HepG2 (cell line): ENCODE measurements around the gene ATP8B4. TPM values are rescaled to one million over a fixed set of nuclear protein-coding genes. Genes with fewer than 3 reads are reported as not detected.

Source experiments
- ATAC-seq: fragments of 200-7000 bp; cut with Tn5 transposase; 3 replicates; pipeline ENCODE4 v1.9.1; 2020; ENCODE audit warnings: mild to moderate bottlenecking, moderate library complexity
- BruUV-seq: library from RNA; stranded (reverse); fragments of 400-500 nt; replicated peaks from 2 replicates; lab custom pipeline; 2021; lab: Mats Ljungman, UMichigan
- CTCF ChIA-PET: fragments of 300-600 bp; formaldehyde crosslinking; extraction: SDS; loops from one replicate; lab custom pipeline; 2021; ENCODE audit warnings: low total read pairs, inconsistent platforms, low intra/inter-chr PET ratio; lab: Yijun Ruan, JAX
- POLR2A ChIA-PET: fragments of 350-600 bp; sonication (Branson Sonifier 250); formaldehyde crosslinking; loops from one replicate; lab custom pipeline; 2020; ENCODE audit warnings: antibody characterized with exemption, inconsistent platforms; lab: Yijun Ruan, JAX
- DNase-seq: peaks from one replicate; pipeline ENCODE4 v3.0.0-alpha.2; 2015; ENCODE audit warnings: low spot score
- FAIRE-seq: peaks from 3 replicates; lab custom pipeline; 2011; peaks lifted over from hg19 to GRCh38; lab: Jason Lieb, UNC
- H2AFZ ChIP-seq: one replicate; pipeline ENCODE4 v1.6.1; 2011; ENCODE audit warnings: low read length, inconsistent platforms
- H3K27ac ChIP-seq: fragments of 300-600 bp; 3 replicates; pipeline ENCODE4 v1.8.0; 2011; ENCODE audit warnings: mixed run types, mild to moderate bottlenecking, mixed read lengths, low read length, inconsistent platforms; ENCODE audit not compliant: insufficient read depth; ENCODE audit errors: extremely low read length
- H3K27me3 ChIP-seq, 2 experiments: fragments of 200-600 bp in 1 of 2; 2 replicates in 1 of 2; 3 replicates in 1 of 2; pipeline versions ENCODE4 v1.6.0 to v1.8.0; 2011; ENCODE audit warnings: low read length in 2 of 2, mild to moderate bottlenecking in 2 of 2, moderate library complexity in 2 of 2, inconsistent platforms in 1 of 2; ENCODE audit not compliant: insufficient read depth in 2 of 2, control insufficient read depth in 1 of 2
- H3K36me3 ChIP-seq, 2 experiments: fragments of 200-600 bp in 1 of 2; replicated peaks in 1 of 2; 2 replicates in 1 of 2; 3 replicates in 1 of 2; pipeline versions ENCODE4 v1.5.1 to v1.8.0; 2011; ENCODE audit warnings: low read length in 2 of 2, inconsistent platforms in 1 of 2; ENCODE audit not compliant: insufficient read depth in 2 of 2, control insufficient read depth in 1 of 2
- H3K4me1 ChIP-seq: 2 replicates; pipeline ENCODE4 v1.5.1; 2012; ENCODE audit warnings: low read length, inconsistent platforms; ENCODE audit not compliant: insufficient read depth
- H3K4me2 ChIP-seq: 2 replicates; pipeline ENCODE4 v1.6.0; 2011; ENCODE audit warnings: low read depth, low read length, inconsistent platforms
- H3K4me3 ChIP-seq, 3 experiments: fragments of 200-600 bp in 1 of 3; sonication (generic), shearing (Covaris generic) in 1 of 3; replicated peaks in 1 of 3; 2 replicates each; pipeline ENCODE4 v1.5.1; 2011 to 2016; ENCODE audit warnings: low read length in 3 of 3, inconsistent platforms in 2 of 3, low read depth in 2 of 3, mild to moderate bottlenecking in 2 of 3, control low read depth in 1 of 3, mixed read lengths in 1 of 3; ENCODE audit not compliant: insufficient read depth in 1 of 3
- H3K79me2 ChIP-seq: one replicate; pipeline ENCODE4 v1.6.1; 2011; ENCODE audit warnings: low read length, inconsistent platforms; ENCODE audit not compliant: insufficient read depth
- H3K9ac ChIP-seq: 2 replicates; pipeline ENCODE4 v1.6.0; 2011; ENCODE audit warnings: mild to moderate bottlenecking, low read depth, low read length, inconsistent platforms; ENCODE audit not compliant: insufficient read depth
- H3K9me3 ChIP-seq: 2 replicates; pipeline ENCODE4 v1.5.1; 2012; ENCODE audit warnings: mild to moderate bottlenecking, low read length
- H4K20me1 ChIP-seq: 2 replicates; pipeline ENCODE4 v1.6.0; 2011; ENCODE audit warnings: inconsistent platforms, mild to moderate bottlenecking, low read length, moderate library complexity; ENCODE audit not compliant: insufficient read depth
- FOXA1 ChIP-seq, 2 experiments: fragments of 450-650 bp in 1 of 2; sonication (generic) in 1 of 2; formaldehyde crosslinking in 1 of 2; IDR thresholded peaks; 2 replicates each; pipeline versions ENCODE4 v1.4.0 to v1.6.1; 2016 to 2020; ENCODE audit warnings: missing genetic modification reagents in 1 of 2
- NONO ChIP-seq, 2 experiments: fragments of 450-650 bp in 1 of 2; sonication (generic) in 1 of 2; formaldehyde crosslinking in 1 of 2; IDR thresholded peaks in 1 of 2; conservative IDR thresholded peaks in 1 of 2; 2 replicates each; pipeline versions ENCODE4 v1.6.1 to v1.8.0; 2017 to 2022; ENCODE audit warnings: mild to moderate bottlenecking in 1 of 2, missing genetic modification reagents in 1 of 2, moderate library complexity in 1 of 2
- SMAD1 ChIP-seq: sonication (generic); formaldehyde crosslinking; IDR thresholded peaks from 2 replicates; pipeline ENCODE4 v1.4.0; 2020; ENCODE audit warnings: missing genetic modification reagents, low read depth, mild to moderate bottlenecking, borderline replicate concordance
- TBP ChIP-seq: sonication (generic); formaldehyde crosslinking; IDR thresholded peaks from 2 replicates; pipeline ENCODE4 v1.5.0; 2020; ENCODE audit warnings: missing genetic modification reagents
- ZZZ3 ChIP-seq: sonication (generic); formaldehyde crosslinking; IDR thresholded peaks from 2 replicates; pipeline ENCODE4 v1.4.0; 2020; ENCODE audit warnings: missing genetic modification reagents, mild to moderate bottlenecking, borderline replicate concordance
- WGBS: methylation state at CpG from one replicate; pipeline ENCODE4 v1.1.6; 2017; ENCODE audit warnings: low lambda C conversion rate; 5-methylcytosine and 5-hydroxymethylcytosine counted together
- in situ Hi-C: cut with HindIII; loops from 2 replicates; pipeline ENCODE4 v1.10.0; 2017; ENCODE audit warnings: low pct_unique_long_range_greater_than_20kb; ENCODE audit not compliant: extremely low pct_ligation_motif_present
- intact Hi-C: fragments of 100-400 bp; cut with micrococcal nuclease; formaldehyde crosslinking; loops from one replicate; pipeline ENCODE4 v1.10.0; 2022; ENCODE audit not compliant: unreplicated experiment
- polyA plus RNA-seq, 8 experiments: library from polyadenylated mRNA; depleted of rRNA in 3 of 8; stranded (reverse) in 7 of 8; unstranded in 1 of 8; fragments of >200 nt; fragmentation: Illumina TruSeq in 4 of 8; extraction: Trizol in 4 of 8; gene quantifications; 2 replicates each; pipeline versions ENCODE4 v1.2.1 to v1.2.3, GENCODE V29; 2011 to 2016; ENCODE audit warnings: low read depth in 4 of 8, missing spikeins in 1 of 8, mixed read lengths in 1 of 8; ENCODE audit not compliant: insufficient read depth in 1 of 8
- total RNA-seq, 5 experiments: library from RNA; depleted of rRNA; stranded (reverse); fragments of >200 nt; fragmentation: Illumina TruSeq; extraction: Trizol; gene quantifications; 2 replicates each; pipeline ENCODE4 v1.2.3, GENCODE V29; 2016; ENCODE audit warnings: low read depth in 1 of 5
- TF ChIP-seq, protein P1 (sequence below): sonication (generic); formaldehyde crosslinking; IDR thresholded peaks from 2 replicates; pipeline ENCODE4 v1.5.0; 2020; ENCODE audit warnings: missing genetic modification reagents, mild to moderate bottlenecking, borderline replicate concordance
- TF ChIP-seq, protein P2 (sequence below): sonication (generic); formaldehyde crosslinking; IDR thresholded peaks from 2 replicates; pipeline ENCODE4 v1.8.0; 2023; ENCODE audit warnings: mild to moderate bottlenecking, missing genetic modification reagents

The ATP8B4 gene
- total and polyA plus RNA-seq, 2 of the 13 experiments (the other 11 are each of a cell fraction or from before 2014, with no cell fraction given): 0.24 to 0.69 TPM

- intact Hi-C loops: no loop called here
- no peak for FAIRE-seq
- WGBS: 62% methylated on average over 1 of the region's 1 CpG
These were observed 43.7 kb downstream of the ATP8B4 start for GRCh38 chr15:50075319-50075718.

GRCh38 chr15:50071551-50072258, 47.3 kb downstream of the ATP8B4 start:
- ChIA-PET CTCF (no interaction called here), POLR2A (no interaction called here)
- no peak overlapping the region for H3K4me3 ChIP-seq
- H3K27me3 ChIP-seq: no peaks in the 10 kb centered on the region
- in situ Hi-C loops (no loop called here), intact Hi-C loops (no loop called here)
- peaks cover 18% of the 10 kb centered on the region for H3K4me1 ChIP-seq
- H3K36me3 ChIP-seq: no peaks in the 10 kb centered on the region
- no TSS peak for BruUV-seq
- no peak overlapping the region for H3K9ac ChIP-seq
- ATAC-seq (no peak), FAIRE-seq (no peak), DNase-seq (no peak)
- H3K79me2 ChIP-seq: no peaks in the 10 kb centered on the region
- H3K27ac ChIP-seq: no peak overlapping the region
- no peak overlapping the region for H2AFZ ChIP-seq
- no peaks in the 10 kb centered on the region for H3K9me3 ChIP-seq
- WGBS: 28% methylated on average over 1 of the region's 1 CpG
- TF ChIP-seq FOXA1 (IDR thresholded peaks at IDR 0.05): no peak
- no peak for TF ChIP-seq FOXA1 (CRISPR knock-in tag; IDR thresholded peaks at IDR 0.05)
- no peak for TF ChIP-seq NONO (IDR thresholded peaks at IDR 0.05)
- TF ChIP-seq NONO (CRISPR knock-in tag; conservative IDR thresholded peaks at IDR 0.05): no peak
- no peak for TF ChIP-seq ZZZ3 (CRISPR knock-in tag)
- no peak for TF ChIP-seq SMAD1 (CRISPR knock-in tag)
- no peak for TF ChIP-seq TBP (CRISPR knock-in tag)
- TF ChIP-seq, protein P1, sequence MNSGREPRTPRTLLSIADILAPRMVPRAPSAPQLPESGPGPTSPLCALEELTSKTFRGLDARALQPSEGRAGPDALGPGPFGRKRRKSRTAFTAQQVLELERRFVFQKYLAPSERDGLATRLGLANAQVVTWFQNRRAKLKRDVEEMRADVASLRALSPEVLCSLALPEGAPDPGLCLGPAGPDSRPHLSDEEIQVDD (CRISPR knock-in tag): no peak
- H3K4me2 ChIP-seq: no peak overlapping the region
- no peaks in the 10 kb centered on the region for H4K20me1 ChIP-seq

More at GRCh38 chr15:50075319-50075718, 43.7 kb downstream of the ATP8B4 start:
- Histone ChIP-seq H3K9me3 (no peaks in the 10 kb centered on the region), H3K4me2 (no peak overlapping the region), H3K9ac (no peak overlapping the region), H4K20me1 (no peaks in the 10 kb centered on the region), H3K27ac (no peak overlapping the region), H2AFZ (no peak overlapping the region), H3K27me3 (no peaks in the 10 kb centered on the region), H3K79me2 (no peaks in the 10 kb centered on the region), H3K4me3 (no peak overlapping the region), H3K4me1 (no peaks in the 10 kb centered on the region), H3K36me3 (no peaks in the 10 kb centered on the region)
- no peak for DNase-seq
- ATAC-seq: no peak
- in situ Hi-C loops: no loop called here
- ChIA-PET POLR2A (no interaction called here), CTCF (no interaction called here)
- no TSS peak for BruUV-seq
- TF ChIP-seq, protein P2, sequence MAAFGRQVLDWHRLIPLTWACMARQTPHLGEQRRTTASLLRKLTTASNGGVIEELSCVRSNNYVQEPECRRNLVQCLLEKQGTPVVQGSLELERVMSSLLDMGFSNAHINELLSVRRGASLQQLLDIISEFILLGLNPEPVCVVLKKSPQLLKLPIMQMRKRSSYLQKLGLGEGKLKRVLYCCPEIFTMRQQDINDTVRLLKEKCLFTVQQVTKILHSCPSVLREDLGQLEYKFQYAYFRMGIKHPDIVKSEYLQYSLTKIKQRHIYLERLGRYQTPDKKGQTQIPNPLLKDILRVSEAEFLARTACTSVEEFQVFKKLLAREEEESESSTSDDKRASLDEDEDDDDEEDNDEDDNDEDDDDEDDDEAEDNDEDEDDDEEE (CRISPR knock-in tag): no peak
